ENCODE measurements around the gene SPATA9.

Gene SPATA9

GRCh38 chr5:95671826-95672225, 11.0 kb downstream of the SPATA9 start:
- Histone ChIP-seq H3K27ac (ENCODE audit: low read length) (no peak overlapping the region), H3K4me3 (ENCODE audit: low read length) (no peak overlapping the region), H3K36me3 (ENCODE audit: control insufficient read depth, insufficient read depth, low read length) (no peaks in the 10 kb centered on the region), H3K9me3 (ENCODE audit: control insufficient read depth, insufficient read depth, low read length) (no peaks in the 10 kb centered on the region), H3K27me3 (ENCODE audit: control insufficient read depth, insufficient read depth, low read length) (no peaks in the 10 kb centered on the region), H3K4me1 (ENCODE audit: control insufficient read depth, insufficient read depth, low read length) (peaks cover 1% of the 10 kb centered on the region; the same call in 1 of the 2 replicates)
- WGBS (ENCODE audit: insufficient coverage, insufficient read length) = no CpG with 5 or more reads among the region's 1 CpG
- no peak for DNase-seq (ENCODE audit: low read depth, low spot score)

DNA sequence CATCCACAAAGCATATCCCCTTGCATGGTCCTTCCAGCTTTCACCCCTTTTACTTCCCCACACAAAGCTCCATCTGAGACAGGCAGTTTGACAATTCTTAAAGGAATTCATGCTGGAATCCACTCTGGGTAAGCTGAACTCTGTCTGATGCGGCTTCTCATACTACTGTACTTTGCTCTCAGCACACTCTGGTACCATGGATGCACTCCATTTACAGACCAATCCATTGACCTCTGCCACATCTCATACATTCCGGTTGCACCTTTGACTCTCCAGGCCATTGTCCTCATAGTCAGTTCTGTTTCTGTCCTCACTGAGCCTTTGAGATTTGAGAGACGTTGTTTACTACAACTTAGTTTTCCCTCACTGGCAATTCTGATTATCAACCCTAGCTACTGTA, 12.2 kb downstream of the SPATA9 start:
- H3K27ac ChIP-seq (ENCODE audit: low read length) = no peak overlapping the region

DNA sequence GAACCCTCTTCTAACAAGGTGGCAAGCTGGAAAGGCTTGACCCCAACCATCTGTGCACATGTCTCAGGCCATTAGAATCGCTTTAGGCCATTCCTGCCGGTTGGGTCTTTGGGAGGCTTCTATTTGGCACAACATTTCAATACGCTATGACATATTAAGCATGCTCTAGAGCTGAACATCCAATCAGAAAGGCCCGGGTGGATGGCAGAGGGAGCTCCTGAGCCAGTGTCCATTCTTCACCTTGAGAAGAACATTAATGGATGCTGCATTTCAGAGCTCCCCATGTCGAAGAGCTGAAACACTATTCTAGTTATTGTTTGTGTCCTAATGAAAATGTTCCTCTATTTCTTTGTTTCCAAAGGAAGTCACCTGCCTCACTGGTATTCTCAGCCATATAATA, 12.8 kb downstream of the SPATA9 start:
- no peaks in the 10 kb centered on the region for H3K27me3 ChIP-seq (ENCODE audit: control insufficient read depth, insufficient read depth, low read length)
- peaks cover 1% of the 10 kb centered on the region; the same call in 1 of the 2 replicates for H3K4me1 ChIP-seq (ENCODE audit: control insufficient read depth, insufficient read depth, low read length)
- DNase-seq (ENCODE audit: low read depth, low spot score) = no peak
- no peak overlapping the region for H3K27ac ChIP-seq (ENCODE audit: low read length)
- H3K4me3 ChIP-seq (ENCODE audit: low read length) = no peak overlapping the region
- H3K9me3 ChIP-seq (ENCODE audit: control insufficient read depth, insufficient read depth, low read length) = no peaks in the 10 kb centered on the region
- H3K36me3 ChIP-seq (ENCODE audit: control insufficient read depth, insufficient read depth, low read length) = no peaks in the 10 kb centered on the region
- WGBS (ENCODE audit: insufficient coverage, insufficient read length) = no CpG with 5 or more reads among the region's 5 CpGs

More for the DNA sequence above, 12.2 kb downstream of the SPATA9 start:
- Histone ChIP-seq H3K4me1 (ENCODE audit: control insufficient read depth, insufficient read depth, low read length) (peaks cover 1% of the 10 kb centered on the region; the same call in 1 of the 2 replicates), H3K4me3 (ENCODE audit: low read length) (no peak overlapping the region), H3K27me3 (ENCODE audit: control insufficient read depth, insufficient read depth, low read length) (no peaks in the 10 kb centered on the region), H3K36me3 (ENCODE audit: control insufficient read depth, insufficient read depth, low read length) (no peaks in the 10 kb centered on the region), H3K9me3 (ENCODE audit: control insufficient read depth, insufficient read depth, low read length) (no peaks in the 10 kb centered on the region)
- DNase-seq (ENCODE audit: low read depth, low spot score) = no peak
- no CpG with 5 or more reads among the region's 3 CpGs for WGBS (ENCODE audit: insufficient coverage, insufficient read length)

DNA sequence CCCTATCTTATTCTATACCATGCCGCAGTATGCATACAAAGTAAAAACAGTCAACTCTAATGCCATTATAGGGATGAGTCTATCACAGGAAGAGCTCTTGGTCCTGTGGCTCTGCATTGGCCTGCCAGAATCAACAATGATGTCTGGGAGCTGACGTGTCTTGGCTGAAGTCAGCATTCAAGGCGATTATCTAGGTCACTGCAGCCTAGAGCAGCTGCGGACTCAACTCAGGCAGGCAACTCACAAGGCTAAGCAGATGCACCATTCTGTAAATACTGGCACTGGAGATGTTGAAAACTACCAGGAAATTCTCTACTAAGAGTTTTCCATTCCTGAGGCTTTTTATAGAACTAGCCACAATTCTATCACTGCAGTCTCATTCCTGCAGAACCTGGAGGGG, 13.3 kb downstream of the SPATA9 start:
- no CpG with 5 or more reads among the region's 4 CpGs for WGBS (ENCODE audit: insufficient coverage, insufficient read length)
- no peaks in the 10 kb centered on the region for H3K27me3 ChIP-seq (ENCODE audit: control insufficient read depth, insufficient read depth, low read length)
- H3K4me1 ChIP-seq (ENCODE audit: control insufficient read depth, insufficient read depth, low read length) = peaks cover 1% of the 10 kb centered on the region; the same call in 1 of the 2 replicates
- no peaks in the 10 kb centered on the region for H3K9me3 ChIP-seq (ENCODE audit: control insufficient read depth, insufficient read depth, low read length)
- H3K27ac ChIP-seq (ENCODE audit: low read length) = no peak overlapping the region
- no peaks in the 10 kb centered on the region for H3K36me3 ChIP-seq (ENCODE audit: control insufficient read depth, insufficient read depth, low read length)
- no peak overlapping the region for H3K4me3 ChIP-seq (ENCODE audit: low read length)
- no peak for DNase-seq (ENCODE audit: low read depth, low spot score)

GRCh38 chr5:95668728-95669127, 14.1 kb downstream of the SPATA9 start:
- Histone ChIP-seq H3K4me3 (ENCODE audit: low read length) (no peak overlapping the region), H3K4me1 (ENCODE audit: control insufficient read depth, insufficient read depth, low read length) (no peaks in the 10 kb centered on the region), H3K36me3 (ENCODE audit: control insufficient read depth, insufficient read depth, low read length) (no peaks in the 10 kb centered on the region), H3K27me3 (ENCODE audit: control insufficient read depth, insufficient read depth, low read length) (no peaks in the 10 kb centered on the region), H3K27ac (ENCODE audit: low read length) (no peak overlapping the region), H3K9me3 (ENCODE audit: control insufficient read depth, insufficient read depth, low read length) (no peaks in the 10 kb centered on the region)
- no peak for DNase-seq (ENCODE audit: low read depth, low spot score)
- WGBS (ENCODE audit: insufficient coverage, insufficient read length) = no CpG with 5 or more reads among the region's 1 CpG

DNA sequence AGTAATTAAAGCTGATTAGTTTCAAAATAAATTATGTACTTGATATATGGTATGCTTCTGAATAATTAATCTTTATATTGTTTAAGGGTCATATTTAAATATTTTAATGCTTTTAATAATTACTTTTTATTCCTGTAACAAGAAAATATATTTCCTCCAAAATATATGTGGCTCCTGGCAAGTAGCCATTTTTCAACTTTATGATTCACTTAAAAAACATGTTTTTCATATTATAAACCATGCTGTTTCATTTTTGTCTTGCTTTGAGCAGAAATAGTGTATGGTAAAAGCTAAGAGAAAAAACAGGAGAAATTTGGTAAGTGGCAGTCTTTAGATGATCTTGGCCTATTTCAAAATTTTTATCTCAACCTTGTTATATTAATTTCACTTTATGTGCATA, 14.6 kb downstream of the SPATA9 start:
- no peak for DNase-seq (ENCODE audit: low read depth, low spot score)
- Histone ChIP-seq H3K27ac (ENCODE audit: low read length) (no peak overlapping the region), H3K27me3 (ENCODE audit: control insufficient read depth, insufficient read depth, low read length) (no peaks in the 10 kb centered on the region), H3K4me3 (ENCODE audit: low read length) (no peak overlapping the region), H3K36me3 (ENCODE audit: control insufficient read depth, insufficient read depth, low read length) (no peaks in the 10 kb centered on the region), H3K4me1 (ENCODE audit: control insufficient read depth, insufficient read depth, low read length) (no peaks in the 10 kb centered on the region), H3K9me3 (ENCODE audit: control insufficient read depth, insufficient read depth, low read length) (no peaks in the 10 kb centered on the region)

DNA sequence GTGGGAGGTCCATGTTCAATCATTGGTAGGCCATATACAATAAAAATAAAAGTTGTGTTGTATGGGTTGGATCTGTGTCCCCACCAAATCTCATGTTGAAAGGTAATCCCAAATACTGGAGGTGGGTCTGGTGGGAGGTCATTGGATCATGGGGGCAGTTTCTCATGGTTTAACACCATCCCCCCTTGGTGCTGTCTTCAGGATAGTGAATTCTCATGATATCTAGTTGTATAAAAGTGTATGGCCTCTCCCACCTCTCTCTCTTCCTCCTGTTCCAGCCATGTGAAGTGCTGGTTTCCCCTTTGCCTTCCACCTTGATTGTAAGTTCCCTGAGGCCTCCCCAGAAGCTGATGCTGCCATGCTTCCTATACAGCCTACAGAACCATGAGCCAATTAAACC, 15.1 kb downstream of the SPATA9 start:
- no peaks in the 10 kb centered on the region for H3K4me1 ChIP-seq (ENCODE audit: control insufficient read depth, insufficient read depth, low read length)
- no peaks in the 10 kb centered on the region for H3K9me3 ChIP-seq (ENCODE audit: control insufficient read depth, insufficient read depth, low read length)
- no peaks in the 10 kb centered on the region for H3K36me3 ChIP-seq (ENCODE audit: control insufficient read depth, insufficient read depth, low read length)
- H3K27ac ChIP-seq (ENCODE audit: low read length) = no peak overlapping the region
- H3K27me3 ChIP-seq (ENCODE audit: control insufficient read depth, insufficient read depth, low read length) = no peaks in the 10 kb centered on the region
- DNase-seq (ENCODE audit: low read depth, low spot score) = no peak
- H3K4me3 ChIP-seq (ENCODE audit: low read length) = no peak overlapping the region

GRCh38 chr5:95667061-95667618, 15.7 kb downstream of the SPATA9 start:
- Histone ChIP-seq H3K27me3 (ENCODE audit: control insufficient read depth, insufficient read depth, low read length) (no peaks in the 10 kb centered on the region), H3K4me1 (ENCODE audit: control insufficient read depth, insufficient read depth, low read length) (no peaks in the 10 kb centered on the region), H3K36me3 (ENCODE audit: control insufficient read depth, insufficient read depth, low read length) (no peaks in the 10 kb centered on the region), H3K4me3 (ENCODE audit: low read length) (no peak overlapping the region), H3K9me3 (ENCODE audit: control insufficient read depth, insufficient read depth, low read length) (no peaks in the 10 kb centered on the region), H3K27ac (ENCODE audit: low read length) (no peak overlapping the region)
- DNase-seq (ENCODE audit: low read depth, low spot score) = no peak
- WGBS (ENCODE audit: insufficient coverage, insufficient read length) = no CpG with 5 or more reads among the region's 4 CpGs

- Histone ChIP-seq H3K27ac (ENCODE audit: low read length) (no peak overlapping the region), H3K4me1 (ENCODE audit: control insufficient read depth, insufficient read depth, low read length) (no peaks in the 10 kb centered on the region), H3K4me3 (ENCODE audit: low read length) (no peak overlapping the region), H3K9me3 (ENCODE audit: control insufficient read depth, insufficient read depth, low read length) (no peaks in the 10 kb centered on the region), H3K36me3 (ENCODE audit: control insufficient read depth, insufficient read depth, low read length) (no peaks in the 10 kb centered on the region), H3K27me3 (ENCODE audit: control insufficient read depth, insufficient read depth, low read length) (no peaks in the 10 kb centered on the region)
- DNase-seq (ENCODE audit: low read depth, low spot score) = no peak
- WGBS (ENCODE audit: insufficient coverage, insufficient read length) = no CpG with 5 or more reads among the region's 3 CpGs
Observed at GRCh38 chr5:95664204-95664786, 18.5 kb downstream of the SPATA9 start.

DNA sequence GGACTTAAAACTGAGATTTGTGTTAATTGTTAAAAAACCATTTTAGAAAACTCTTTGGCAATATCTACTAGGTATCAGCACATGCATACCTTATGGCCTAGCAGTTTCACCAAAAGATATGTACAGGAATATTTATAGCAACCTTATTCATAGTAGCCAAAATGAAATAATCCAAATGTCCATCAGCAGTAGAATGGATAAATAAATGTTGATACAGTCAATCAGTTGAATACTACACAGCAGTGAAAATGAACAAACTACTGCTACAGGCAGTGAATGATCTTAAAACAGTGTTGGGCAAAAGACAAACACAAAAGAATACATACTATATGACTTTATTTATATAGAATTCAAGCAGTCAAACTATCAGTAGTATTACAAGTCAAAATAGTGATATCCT, 19.8 kb downstream of the SPATA9 start:
- no peak overlapping the region for H3K27ac ChIP-seq (ENCODE audit: low read length)
- no peak overlapping the region for H3K4me3 ChIP-seq (ENCODE audit: low read length)
- no peak for DNase-seq (ENCODE audit: low read depth, low spot score)
- no peaks in the 10 kb centered on the region for H3K27me3 ChIP-seq (ENCODE audit: control insufficient read depth, insufficient read depth, low read length)
- no peaks in the 10 kb centered on the region for H3K4me1 ChIP-seq (ENCODE audit: control insufficient read depth, insufficient read depth, low read length)
- H3K36me3 ChIP-seq (ENCODE audit: control insufficient read depth, insufficient read depth, low read length) = no peaks in the 10 kb centered on the region
- no peaks in the 10 kb centered on the region for H3K9me3 ChIP-seq (ENCODE audit: control insufficient read depth, insufficient read depth, low read length)

DNA sequence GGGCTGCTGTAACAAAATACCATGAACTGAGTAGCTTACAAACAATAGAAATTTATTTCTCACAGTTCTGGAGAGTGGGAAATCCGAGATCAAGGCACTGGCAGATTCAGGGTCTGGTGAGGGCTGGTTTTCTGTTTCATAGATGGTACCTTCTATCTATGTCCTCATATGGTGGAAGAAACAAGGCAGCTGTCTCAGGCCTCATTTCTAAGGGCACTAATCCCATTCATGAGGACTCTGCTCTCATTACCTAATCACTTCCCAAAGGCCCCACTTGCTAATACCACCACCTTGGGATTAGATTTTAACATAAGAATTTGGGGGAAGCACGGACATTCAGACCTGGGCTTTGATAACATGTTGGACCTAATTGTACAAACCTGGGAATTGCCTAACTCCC, 22.7 kb downstream of the SPATA9 start:
- H3K36me3 ChIP-seq (ENCODE audit: control insufficient read depth, insufficient read depth, low read length) = no peaks in the 10 kb centered on the region
- no peak overlapping the region for H3K4me3 ChIP-seq (ENCODE audit: low read length)
- DNase-seq (ENCODE audit: low read depth, low spot score) = no peak
- H3K27me3 ChIP-seq (ENCODE audit: control insufficient read depth, insufficient read depth, low read length) = no peaks in the 10 kb centered on the region
- no peaks in the 10 kb centered on the region for H3K4me1 ChIP-seq (ENCODE audit: control insufficient read depth, insufficient read depth, low read length)
- no CpG with 5 or more reads among the region's 2 CpGs for WGBS (ENCODE audit: insufficient coverage, insufficient read length)
- no peaks in the 10 kb centered on the region for H3K9me3 ChIP-seq (ENCODE audit: control insufficient read depth, insufficient read depth, low read length)
- no peak overlapping the region for H3K27ac ChIP-seq (ENCODE audit: low read length)

Measured in iPS DF 6.9 (cell line).